Lung (tissue), 12 donors: Measurements from ENCODE around the gene BOD1L1. TPM values are rescaled to one million over a fixed set of nuclear protein-coding genes. Genes with fewer than 3 reads are reported as not detected.

ENCODE experiments used
- ATAC-seq: fragments of 200-7000 bp; cut with Tn5 transposase; one replicate; pipeline ENCODE4 v1.9.1; 2020; ENCODE audit warnings: moderate number of reproducible peaks; ENCODE audit not compliant: insufficient read depth, low FRiP score
- DNase-seq, 3 donors: peaks; one replicate each; pipeline ENCODE4 v3.0.0-alpha.2; 2013 to 2017
- H3K27ac ChIP-seq, 2 donors: one replicate each; pipeline ENCODE4 v1.5.1; 2013; ENCODE audit warnings: mild to moderate bottlenecking in 2 of 2, moderate library complexity in 2 of 2, control low read depth in 1 of 2, inconsistent platforms in 1 of 2, low read depth in 1 of 2, low read length in 1 of 2
- H3K27me3 ChIP-seq, 3 donors: one replicate each; pipeline ENCODE4 v1.5.1; 2013; ENCODE audit warnings: low read length in 2 of 3; ENCODE audit not compliant: control insufficient read depth in 3 of 3, insufficient read depth in 3 of 3
- H3K36me3 ChIP-seq, 4 donors: one replicate each; pipeline ENCODE4 v1.5.1; 2013; ENCODE audit warnings: low read length in 4 of 4, mild to moderate bottlenecking in 1 of 4, moderate library complexity in 1 of 4; ENCODE audit not compliant: control insufficient read depth in 4 of 4, insufficient read depth in 4 of 4
- H3K4me1 ChIP-seq, 5 donors: one replicate each; pipeline ENCODE4 v1.5.1; 2013; ENCODE audit warnings: low read length in 5 of 5, mild to moderate bottlenecking in 2 of 5, moderate library complexity in 1 of 5; ENCODE audit not compliant: control insufficient read depth in 5 of 5, insufficient read depth in 5 of 5
- H3K4me3 ChIP-seq: one replicate; pipeline ENCODE4 v1.5.1; 2013; ENCODE audit warnings: mild to moderate bottlenecking, control low read depth, moderate library complexity
- H3K9ac ChIP-seq, 2 donors: one replicate each; pipeline ENCODE4 v1.5.1; 2013; ENCODE audit warnings: low read length in 2 of 2, control low read depth in 1 of 2; ENCODE audit not compliant: insufficient read depth in 1 of 2
- H3K9me3 ChIP-seq, 4 donors: one replicate each; pipeline ENCODE4 v1.5.1; 2013; ENCODE audit warnings: low read length in 3 of 4, mild to moderate bottlenecking in 1 of 4, moderate library complexity in 1 of 4; ENCODE audit not compliant: control insufficient read depth in 4 of 4, insufficient read depth in 3 of 4
- CTCF ChIP-seq: IDR thresholded peaks from 2 replicates; pipeline ENCODE4 v1.5.1; 2012; ENCODE audit warnings: mild to moderate bottlenecking; ENCODE audit errors: control extremely low read depth, extremely low read depth
- WGBS, 2 donors: extraction: QIAGEN DNeasy Blood & Tissue Kit; methylation state at CpG; one replicate each; pipeline ENCODE4 v1.1.7; 2013; 5-methylcytosine and 5-hydroxymethylcytosine counted together
- polyA plus RNA-seq, 2 donors: library from polyadenylated mRNA; stranded (reverse); fragments of 200-250 nt; gene quantifications; one replicate each; pipeline ENCODE4 v1.2.1, GENCODE V29; 2013
- total RNA-seq, 2 donors: library from RNA; depleted of rRNA in 1 of 2; stranded (reverse); fragments of >200 nt in 1 of 2; gene quantifications; one replicate each; pipeline ENCODE4 v1.2.1, GENCODE V29; 2014 to 2021
- donor health status: control.
- donor health status: control.
- donor health status: Bipolar disorder and iron deficiency.
- donor health status: healthy.
- donor health status: DM: yes; HTN: yes; CAD: no.

The BOD1L1 gene
- total and polyA plus RNA-seq, 4 donors: 8.5 to 83.9 (median 24.0) TPM

- 2% methylated on average over 83 to 96 of the region's 96 CpGs for WGBS, 2 donors
- Histone ChIP-seq H3K27ac (no peak within 1 kb of the TSS), H3K4me1 (peaks cover 0 to 37% (median 4%) of the 10 kb centered on the region in 5 donors), H3K27me3 (peaks cover 15 to 81% (median 76%) of the 10 kb centered on the region in 3 donors), H3K9ac (no peak within 1 kb of the TSS), H3K4me3 (peak within 1 kb of the TSS; percentile 47), H3K9me3 (peaks cover 0 to 18% (median 0%) of the 10 kb centered on the region in 4 donors), H3K36me3 (no peaks in the 10 kb centered on the region)
- TF ChIP-seq CTCF: no peak
- peak in 1 of 3 donors; percentile 40 for DNase-seq
- peak; percentile 12 for ATAC-seq
Measured at GRCh38 chr4:13543839-13544605, 83.5 kb downstream of the BOD1L1 start, which contains the start of gene NKX3-2. TSS of gene NKX3-2 (minus strand) at chr4:13544508. CDS start at chr4:13544414, 94 bp downstream.

DNA sequence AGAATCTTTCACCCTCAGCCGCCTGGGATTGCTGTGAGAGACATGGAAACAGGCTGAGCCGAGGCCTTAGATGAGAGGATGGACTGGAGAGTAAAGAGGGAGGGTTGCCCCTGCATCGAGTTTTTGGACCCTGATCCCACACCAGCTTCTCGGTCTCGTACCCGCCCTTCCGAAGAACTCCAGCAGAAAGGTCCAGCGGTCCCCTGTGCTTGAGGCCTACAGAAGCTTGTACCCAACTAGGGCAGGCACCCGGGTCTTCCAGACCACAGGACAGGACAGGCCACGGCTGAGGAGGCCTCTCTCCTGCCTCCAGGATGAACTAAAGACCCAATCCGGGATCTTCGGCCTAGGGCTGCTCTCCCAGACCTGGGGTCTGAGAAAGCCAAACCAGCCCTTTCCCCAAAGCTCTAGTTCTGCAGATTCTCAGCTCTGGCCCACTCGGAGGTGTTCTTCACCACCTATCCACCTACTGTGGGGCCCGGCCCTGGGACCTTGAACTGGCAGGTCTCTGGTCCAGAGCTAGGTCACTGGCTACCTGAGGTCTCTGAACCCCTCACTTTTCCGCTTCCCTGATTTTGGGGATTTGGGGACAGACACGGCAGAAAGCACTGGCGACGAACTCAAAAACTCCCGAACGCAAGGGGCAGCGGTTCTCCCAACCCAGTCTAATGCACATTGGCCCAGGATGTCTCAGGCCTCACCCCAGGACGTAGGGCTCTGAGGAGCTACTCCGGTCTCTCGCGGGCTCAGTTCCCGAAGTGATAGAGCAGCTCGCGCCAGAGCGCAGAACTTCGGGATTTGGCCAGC lies 84.3 kb downstream of the BOD1L1 start:
- no peak for TF ChIP-seq CTCF
- peaks cover 15 to 83% (median 76%) of the 10 kb centered on the region in 3 donors for H3K27me3 ChIP-seq
- H3K4me3 ChIP-seq: no peak overlapping the region
- H3K36me3 ChIP-seq: no peaks in the 10 kb centered on the region
- no peak for ATAC-seq
- peaks cover 0 to 22% (median 0%) of the 10 kb centered on the region in 4 donors for H3K9me3 ChIP-seq
- H3K9ac ChIP-seq: no peak overlapping the region
- peaks cover 0 to 42% (median 4%) of the 10 kb centered on the region in 5 donors for H3K4me1 ChIP-seq
- no peak for DNase-seq
- 14 to 25% methylated on average over 29 to 30 of the region's 30 CpGs for WGBS, 2 donors
- no peak overlapping the region for H3K27ac ChIP-seq

- no peak for TF ChIP-seq CTCF
- WGBS, 2 donors: 10 to 21% methylated on average over 27 of the region's 27 CpGs
- ATAC-seq (no peak), DNase-seq (no peak)
- H3K9ac ChIP-seq: no peak overlapping the region
- peaks cover 15 to 84% (median 80%) of the 10 kb centered on the region in 3 donors for H3K27me3 ChIP-seq
- H3K4me1 ChIP-seq: peaks cover 0 to 42% (median 4%) of the 10 kb centered on the region in 5 donors
- peaks cover 0 to 27% (median 0%) of the 10 kb centered on the region in 4 donors for H3K9me3 ChIP-seq
- H3K27ac ChIP-seq: no peak overlapping the region
- H3K36me3 ChIP-seq: no peaks in the 10 kb centered on the region
- no peak overlapping the region for H3K4me3 ChIP-seq
Measured at GRCh38 chr4:13542577-13543031, 84.9 kb downstream of the BOD1L1 start.
